Karpas-422 (cell line): ENCODE results near the gene ZNF512B. TPM values are rescaled to one million over a fixed set of nuclear protein-coding genes. Genes with fewer than 3 reads are reported as not detected.

Experiments used
- DNase-seq: peaks from one replicate; pipeline ENCODE4 v3.0.0-alpha.2; 2015
- H2AFZ ChIP-seq: fragments of 200-600 bp; sonication (generic); 2 replicates; pipeline ENCODE4 v1.6.1; 2014; ENCODE audit warnings: antibody characterized with exemption, low read length, mixed read lengths
- H3K27ac ChIP-seq: fragments of 200-600 bp; sonication (generic); 2 replicates; pipeline ENCODE4 v1.5.1; 2014; ENCODE audit warnings: mild to moderate bottlenecking, low read length, moderate library complexity
- H3K27me3 ChIP-seq: fragments of 200-600 bp; sonication (generic); 2 replicates; pipeline ENCODE4 v1.6.1; 2014; ENCODE audit warnings: low read length, mixed read lengths
- H3K36me3 ChIP-seq: fragments of 200-600 bp; sonication (generic); 2 replicates; pipeline ENCODE4 v1.6.1; 2014; ENCODE audit warnings: low read length, mixed read lengths; ENCODE audit not compliant: insufficient read depth
- H3K4me1 ChIP-seq: fragments of 200-600 bp; sonication (generic); 2 replicates; pipeline ENCODE4 v1.6.1; 2014; ENCODE audit warnings: mild to moderate bottlenecking, low read length, mixed read lengths
- H3K4me2 ChIP-seq: fragments of 200-600 bp; sonication (generic); 2 replicates; pipeline ENCODE4 v1.6.1; 2014; ENCODE audit warnings: low read length, low read depth, mild to moderate bottlenecking; ENCODE audit not compliant: poor library complexity, severe bottlenecking
- H3K4me3 ChIP-seq: fragments of 200-600 bp; sonication (generic); 2 replicates; pipeline ENCODE4 v1.5.1; 2014; ENCODE audit warnings: mild to moderate bottlenecking, antibody characterized with exemption, low read length, mixed read lengths
- H3K79me2 ChIP-seq: fragments of 200-600 bp; sonication (generic); 2 replicates; pipeline ENCODE4 v1.6.1; 2014; ENCODE audit warnings: mild to moderate bottlenecking, low read length, mixed read lengths
- H3K9ac ChIP-seq: fragments of 200-600 bp; sonication (generic); 2 replicates; pipeline ENCODE4 v1.6.0; 2014; ENCODE audit warnings: low read length
- H3K9me2 ChIP-seq: fragments of 200-600 bp; sonication (generic), shearing (Covaris generic); replicated peaks from 2 replicates; pipeline ENCODE4 v1.6.0; 2014; ENCODE audit warnings: mild to moderate bottlenecking, low read length, moderate library complexity; ENCODE audit not compliant: insufficient read depth
- H3K9me3 ChIP-seq: fragments of 300-700, 200-600 bp; sonication (generic); 2 replicates; pipeline ENCODE4 v1.6.1; 2014; ENCODE audit warnings: low read length, mixed read lengths
- H4K20me1 ChIP-seq: fragments of 200-600 bp; sonication (generic); 2 replicates; pipeline ENCODE4 v1.6.1; 2014; ENCODE audit warnings: mild to moderate bottlenecking, antibody characterized with exemption, low read length, low read depth; ENCODE audit not compliant: insufficient read depth
- total RNA-seq: library from RNA; depleted of rRNA; stranded (reverse); fragments of >200 nt; shearing (Covaris generic); gene quantifications from 2 replicates; pipeline ENCODE4 v1.2.3, GENCODE V29; 2014; ENCODE audit warnings: low replicate concordance

ZNF512B gene
- total RNA-seq, 1 experiment from 2014 or later, result 4.2 TPM

- Histone ChIP-seq H3K79me2 (no peaks in the 10 kb centered on the region), H2AFZ (no peak overlapping the region), H3K9me2 (no peaks in the 10 kb centered on the region), H3K4me3 (no peak overlapping the region), H3K4me1 (no peaks in the 10 kb centered on the region), H3K4me2 (no peak overlapping the region), H3K27me3 (no peaks in the 10 kb centered on the region), H3K9ac (no peak overlapping the region), H3K36me3 (0 out of 2 replicates have a peak, but pooled peaks cover 4% of the 10 kb centered on the region), H3K27ac (no peak overlapping the region), H3K9me3 (no peaks in the 10 kb centered on the region), H4K20me1 (peaks cover 4% of the 10 kb centered on the region; the same call in 1 of the 2 replicates)
- DNase-seq, result no peak
Observed at GRCh38 chr20:63939061-63939935, 30.4 kb downstream of the ZNF512B start.

- 0 out of 2 replicates have a peak, but pooled peaks cover under 1% of the 10 kb centered on the region for H3K36me3 ChIP-seq
- peaks cover 4% of the 10 kb centered on the region; the same call in 1 of the 2 replicates for H4K20me1 ChIP-seq
- H3K4me1 ChIP-seq, result no peaks in the 10 kb centered on the region
- H3K4me3 ChIP-seq, result no peak overlapping the region
- no peak for DNase-seq
- H3K9me3 ChIP-seq, result no peaks in the 10 kb centered on the region
- H3K9me2 ChIP-seq, result no peaks in the 10 kb centered on the region
- no peak overlapping the region for H2AFZ ChIP-seq
- no peaks in the 10 kb centered on the region for H3K79me2 ChIP-seq
- no peaks in the 10 kb centered on the region for H3K27me3 ChIP-seq
- no peak overlapping the region for H3K9ac ChIP-seq
- H3K4me2 ChIP-seq, result no peak overlapping the region
- no peak overlapping the region for H3K27ac ChIP-seq
Observed at GRCh38 chr20:63937596-63937995, 32.1 kb downstream of the ZNF512B start.

GRCh38 chr20:63935447-63935846 lies 34.3 kb downstream of the ZNF512B start:
- Histone ChIP-seq H3K4me3 (no peak overlapping the region), H3K4me1 (no peaks in the 10 kb centered on the region), H3K9me3 (no peaks in the 10 kb centered on the region), H3K9me2 (no peaks in the 10 kb centered on the region), H3K4me2 (no peak overlapping the region), H3K36me3 (0 out of 2 replicates have a peak, but pooled peaks cover 2% of the 10 kb centered on the region), H4K20me1 (no peaks in the 10 kb centered on the region), H3K27me3 (no peaks in the 10 kb centered on the region), H2AFZ (no peak overlapping the region), H3K27ac (no peak overlapping the region), H3K9ac (no peak overlapping the region), H3K79me2 (no peaks in the 10 kb centered on the region)
- DNase-seq, result no peak

GRCh38 chr20:63934271-63935068 lies 35.3 kb downstream of the ZNF512B start:
- Histone ChIP-seq H3K79me2 (no peaks in the 10 kb centered on the region), H4K20me1 (no peaks in the 10 kb centered on the region), H3K4me3 (no peak overlapping the region), H3K9ac (no peak overlapping the region), H2AFZ (no peak overlapping the region), H3K9me3 (no peaks in the 10 kb centered on the region), H3K27ac (no peak overlapping the region), H3K9me2 (no peaks in the 10 kb centered on the region), H3K36me3 (0 out of 2 replicates have a peak, but pooled peaks cover 2% of the 10 kb centered on the region), H3K4me2 (no peak overlapping the region), H3K27me3 (no peaks in the 10 kb centered on the region), H3K4me1 (no peaks in the 10 kb centered on the region)
- no peak for DNase-seq

GRCh38 chr20:63933646-63934045 lies 36.1 kb downstream of the ZNF512B start:
- no peak overlapping the region for H3K9ac ChIP-seq

GRCh38 chr20:63932606-63933160 lies 37.0 kb downstream of the ZNF512B start:
- H3K4me2 ChIP-seq, result no peak overlapping the region
- H3K4me3 ChIP-seq, result no peak overlapping the region
- no peak overlapping the region for H3K9ac ChIP-seq
- H3K4me1 ChIP-seq, result no peaks in the 10 kb centered on the region
- H3K27ac ChIP-seq, result no peak overlapping the region
- no peaks in the 10 kb centered on the region for H3K9me2 ChIP-seq
- DNase-seq, result no peak
- no peaks in the 10 kb centered on the region; the same call in 1 of the 2 replicates for H3K79me2 ChIP-seq
- 0 out of 2 replicates have a peak, but pooled peaks cover 6% of the 10 kb centered on the region for H3K36me3 ChIP-seq
- H4K20me1 ChIP-seq, result no peaks in the 10 kb centered on the region
- H3K27me3 ChIP-seq, result no peaks in the 10 kb centered on the region
- no peaks in the 10 kb centered on the region for H3K9me3 ChIP-seq
- no peak overlapping the region for H2AFZ ChIP-seq

More at GRCh38 chr20:63933646-63934045, 36.1 kb downstream of the ZNF512B start:
- no peaks in the 10 kb centered on the region for H3K9me3 ChIP-seq
- 0 out of 2 replicates have a peak, but pooled peaks cover 4% of the 10 kb centered on the region for H3K36me3 ChIP-seq
- no peak overlapping the region for H3K4me2 ChIP-seq
- no peak overlapping the region for H3K4me3 ChIP-seq
- no peaks in the 10 kb centered on the region for H4K20me1 ChIP-seq
- DNase-seq, result no peak
- H3K9me2 ChIP-seq, result no peaks in the 10 kb centered on the region
- H3K27ac ChIP-seq, result no peak overlapping the region
- H3K79me2 ChIP-seq, result no peaks in the 10 kb centered on the region
- H3K27me3 ChIP-seq, result no peaks in the 10 kb centered on the region
- H2AFZ ChIP-seq, result no peak overlapping the region
- no peaks in the 10 kb centered on the region for H3K4me1 ChIP-seq

GRCh38 chr20:63931735-63932134 lies 38.0 kb downstream of the ZNF512B start:
- Histone ChIP-seq H2AFZ (no peak overlapping the region), H3K27me3 (no peaks in the 10 kb centered on the region), H3K9me3 (no peaks in the 10 kb centered on the region), H3K9ac (no peak overlapping the region), H3K9me2 (no peaks in the 10 kb centered on the region), H3K36me3 (0 out of 2 replicates have a peak, but pooled peaks cover 6% of the 10 kb centered on the region), H3K27ac (no peak overlapping the region), H4K20me1 (no peaks in the 10 kb centered on the region), H3K4me3 (no peak overlapping the region), H3K4me1 (no peaks in the 10 kb centered on the region), H3K4me2 (no peak overlapping the region), H3K79me2 (peaks cover under 1% of the 10 kb centered on the region; the same call in 1 of the 2 replicates)
- DNase-seq, result no peak
